Right lobe of liver (tissue), 4 donors: ENCODE measurements around the gene AKAP13.

ENCODE experiments used
- CTCF ChIP-seq, 4 donors: fragments of 200-600 bp in 3 of 4; fragments of 450-650 bp in 1 of 4; IDR thresholded peaks; one replicate each; pipeline versions ENCODE4 v1.5.1 to v1.8.0; 2016 to 2022; ENCODE audit warnings: antibody characterized with exemption in 4 of 4, mild to moderate bottlenecking in 2 of 4
- POLR2A ChIP-seq: fragments of 450-650 bp; IDR thresholded peaks from one replicate; pipeline ENCODE4 v1.6.1; 2017; ENCODE audit warnings: antibody characterized with exemption, mild to moderate bottlenecking
- donor health status: DM: no; HTN: no; CAD: no.
- donor health status: DM: no; HTN: no; CAD: no.
- donor health status: DM: no; HTN: yes; CAD: no.

- TF ChIP-seq CTCF (IDR thresholded peaks at IDR 0.05), result no peak
- TF ChIP-seq POLR2A, result no peak
These were observed 367.8 kb downstream of the AKAP13 start for GRCh38 chr15:85748176-85748575.
